Endodermal cell (in vitro differentiated cells): ENCODE data around the gene AQP4. TPM values are rescaled to one million over a fixed set of nuclear protein-coding genes. Genes with fewer than 3 reads are reported as not detected.

Source experiments
- DNase-seq: peaks from one replicate; pipeline ENCODE4 v3.0.0-alpha.2; 2017
- H3K27ac ChIP-seq: 2 replicates; pipeline ENCODE4 v1.5.1; 2013; ENCODE audit warnings: mild to moderate bottlenecking, low read depth, low read length, moderate library complexity
- H3K27me3 ChIP-seq: 2 replicates; pipeline ENCODE4 v1.6.1; 2013; ENCODE audit warnings: mild to moderate bottlenecking, low read length, moderate library complexity; ENCODE audit not compliant: insufficient read depth, control insufficient read depth, poor library complexity, severe bottlenecking
- H3K36me3 ChIP-seq: 2 replicates; pipeline ENCODE4 v1.7.0; 2013; ENCODE audit warnings: mild to moderate bottlenecking, low read length, moderate library complexity; ENCODE audit not compliant: control insufficient read depth, insufficient read depth
- H3K4me1 ChIP-seq: one replicate; pipeline ENCODE4 v1.7.0; 2013; ENCODE audit warnings: low read length; ENCODE audit not compliant: control insufficient read depth, insufficient read depth
- H3K4me3 ChIP-seq: 2 replicates; pipeline ENCODE4 v1.5.1; 2013; ENCODE audit warnings: mild to moderate bottlenecking, low read length, moderate library complexity
- H3K9ac ChIP-seq: 2 replicates; pipeline ENCODE4 v1.6.1; 2013; ENCODE audit warnings: mild to moderate bottlenecking, low read length, moderate library complexity; ENCODE audit not compliant: poor library complexity, severe bottlenecking; ENCODE audit errors: extremely low read depth
- H3K9me3 ChIP-seq: 2 replicates; pipeline ENCODE4 v1.6.1; 2013; ENCODE audit warnings: mild to moderate bottlenecking, low read length, moderate library complexity; ENCODE audit not compliant: control insufficient read depth
- H3K27ac Mint-ChIP-seq: 2 replicates; pipeline ENCODE4 v1.8.0; 2020; ENCODE audit warnings: mixed read lengths
- H3K27me3 Mint-ChIP-seq: 2 replicates; pipeline ENCODE4 v1.8.0; 2021; ENCODE audit warnings: mild to moderate bottlenecking, mixed read lengths; ENCODE audit not compliant: insufficient read depth
- H3K36me3 Mint-ChIP-seq: 2 replicates; pipeline ENCODE4 v1.8.0; 2020; ENCODE audit warnings: low read depth, mixed read lengths
- H3K4me1 Mint-ChIP-seq: 2 replicates; pipeline ENCODE4 v1.8.0; 2020; ENCODE audit warnings: mixed read lengths
- H3K4me3 Mint-ChIP-seq: 2 replicates; pipeline ENCODE4 v1.8.0; 2020; ENCODE audit warnings: mild to moderate bottlenecking, moderate library complexity, mixed read lengths
- H3K9me3 Mint-ChIP-seq: 2 replicates; pipeline ENCODE4 v1.8.0; 2020; ENCODE audit warnings: mild to moderate bottlenecking, mixed read lengths
- WGBS, 2 experiments: methylation state at CpG; one replicate each; pipeline versions ENCODE4 v1.1.5 to v1.1.7; 2013; ENCODE audit warnings: missing lambda C conversion rate in 2 of 2, mixed read lengths in 1 of 2; ENCODE audit not compliant: insufficient coverage in 1 of 2, insufficient read length in 1 of 2; 5-methylcytosine and 5-hydroxymethylcytosine counted together
- total RNA-seq, 2 donors: library from RNA; stranded (reverse); fragmentation: NEBNext Ultra II Directional in 1 of 2; extraction: Animal tissue kit (Norgen Biotek cat#: 25700) in 1 of 2; gene quantifications; 2 replicates in 1 of 2; 3 replicates in 1 of 2; pipeline ENCODE4 v1.2.1, GENCODE V29; 2021
- TF ChIP-seq, protein P1 (sequence below): fragments of 200-600 bp; sonication (generic); conservative IDR thresholded peaks from 2 replicates; pipeline ENCODE4 v1.5.0; 2021; ENCODE audit warnings: antibody characterized with exemption, mild to moderate bottlenecking

AQP4 gene
- total RNA-seq, 2 donors from 2014 or later = 2.1 to 10.2 TPM

DNA sequence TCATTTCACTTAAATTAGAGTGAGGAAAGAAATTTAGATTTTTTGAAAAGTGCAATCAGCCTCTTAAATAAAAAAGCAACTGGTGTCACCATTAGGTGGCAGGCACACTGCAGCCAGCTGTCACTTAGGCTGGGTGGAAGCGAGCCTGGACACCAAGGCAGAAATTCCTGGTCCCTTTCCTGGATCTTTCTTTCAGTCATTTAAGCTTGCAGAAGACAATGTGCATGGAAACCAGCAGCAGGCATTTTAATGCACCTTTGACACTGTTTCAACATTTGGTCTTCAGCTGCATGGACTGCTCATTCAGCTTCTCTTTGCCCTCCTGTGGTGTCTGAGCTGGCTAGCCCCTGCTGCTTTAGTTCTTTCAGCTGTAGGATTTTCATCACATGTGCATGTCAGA is 61.0 kb downstream of the AQP4 start:
- 29 to 44% methylated on average over 1 of the region's 1 CpG for WGBS, 2 experiments
- no peaks in the 10 kb centered on the region for H3K36me3 ChIP-seq
- H3K4me3 Mint-ChIP-seq = no peak overlapping the region
- no peaks in the 10 kb centered on the region for H3K36me3 Mint-ChIP-seq
- H3K9me3 ChIP-seq = peaks cover 11% of the 10 kb centered on the region
- no peak overlapping the region for H3K4me3 ChIP-seq
- H3K4me1 Mint-ChIP-seq = peaks cover 5% of the 10 kb centered on the region
- no peaks in the 10 kb centered on the region for H3K27me3 ChIP-seq
- TF ChIP-seq, protein P1, sequence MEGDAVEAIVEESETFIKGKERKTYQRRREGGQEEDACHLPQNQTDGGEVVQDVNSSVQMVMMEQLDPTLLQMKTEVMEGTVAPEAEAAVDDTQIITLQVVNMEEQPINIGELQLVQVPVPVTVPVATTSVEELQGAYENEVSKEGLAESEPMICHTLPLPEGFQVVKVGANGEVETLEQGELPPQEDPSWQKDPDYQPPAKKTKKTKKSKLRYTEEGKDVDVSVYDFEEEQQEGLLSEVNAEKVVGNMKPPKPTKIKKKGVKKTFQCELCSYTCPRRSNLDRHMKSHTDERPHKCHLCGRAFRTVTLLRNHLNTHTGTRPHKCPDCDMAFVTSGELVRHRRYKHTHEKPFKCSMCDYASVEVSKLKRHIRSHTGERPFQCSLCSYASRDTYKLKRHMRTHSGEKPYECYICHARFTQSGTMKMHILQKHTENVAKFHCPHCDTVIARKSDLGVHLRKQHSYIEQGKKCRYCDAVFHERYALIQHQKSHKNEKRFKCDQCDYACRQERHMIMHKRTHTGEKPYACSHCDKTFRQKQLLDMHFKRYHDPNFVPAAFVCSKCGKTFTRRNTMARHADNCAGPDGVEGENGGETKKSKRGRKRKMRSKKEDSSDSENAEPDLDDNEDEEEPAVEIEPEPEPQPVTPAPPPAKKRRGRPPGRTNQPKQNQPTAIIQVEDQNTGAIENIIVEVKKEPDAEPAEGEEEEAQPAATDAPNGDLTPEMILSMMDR = peak; percentile 81
- peak; percentile 75 for DNase-seq
- no peak overlapping the region for H3K9ac ChIP-seq
- no peak overlapping the region for H3K27ac Mint-ChIP-seq
- H3K9me3 Mint-ChIP-seq = peaks cover 11% of the 10 kb centered on the region
- no peaks in the 10 kb centered on the region for H3K4me1 ChIP-seq
- H3K27ac ChIP-seq = no peak overlapping the region
- peaks cover 4% of the 10 kb centered on the region for H3K27me3 Mint-ChIP-seq

DNA sequence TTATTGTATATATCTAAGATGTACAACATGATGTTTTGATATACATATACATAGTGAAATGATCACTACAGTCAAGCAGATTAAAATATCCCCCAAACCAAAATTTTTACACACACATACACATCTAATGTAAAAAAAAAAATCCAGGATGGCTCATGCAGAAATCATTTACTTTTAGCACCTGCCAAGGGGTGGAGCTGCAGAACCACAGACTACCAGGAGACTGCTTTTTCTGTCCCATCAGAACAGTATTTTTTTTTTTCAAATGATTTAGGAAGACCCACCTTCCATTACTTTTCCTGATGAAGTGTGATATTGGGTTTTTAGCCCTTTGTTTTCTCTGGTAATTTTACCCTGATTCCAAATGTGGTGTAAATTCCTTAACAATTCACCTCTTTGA is 61.9 kb downstream of the AQP4 start:
- Histone ChIP-seq H3K9ac (no peak overlapping the region), H3K27ac (no peak overlapping the region), H3K4me3 (no peak overlapping the region), H3K27me3 (no peaks in the 10 kb centered on the region), H3K4me1 (no peaks in the 10 kb centered on the region), H3K9me3 (peaks cover 16% of the 10 kb centered on the region), H3K36me3 (no peaks in the 10 kb centered on the region)
- H3K36me3 Mint-ChIP-seq = no peaks in the 10 kb centered on the region
- H3K27me3 Mint-ChIP-seq = peaks cover 4% of the 10 kb centered on the region
- no peak overlapping the region for H3K4me3 Mint-ChIP-seq
- H3K9me3 Mint-ChIP-seq = peaks cover 19% of the 10 kb centered on the region
- no peak for DNase-seq
- no peak overlapping the region for H3K27ac Mint-ChIP-seq
- TF ChIP-seq, protein P1 = peak; percentile 48
- peaks cover 5% of the 10 kb centered on the region for H3K4me1 Mint-ChIP-seq

DNA sequence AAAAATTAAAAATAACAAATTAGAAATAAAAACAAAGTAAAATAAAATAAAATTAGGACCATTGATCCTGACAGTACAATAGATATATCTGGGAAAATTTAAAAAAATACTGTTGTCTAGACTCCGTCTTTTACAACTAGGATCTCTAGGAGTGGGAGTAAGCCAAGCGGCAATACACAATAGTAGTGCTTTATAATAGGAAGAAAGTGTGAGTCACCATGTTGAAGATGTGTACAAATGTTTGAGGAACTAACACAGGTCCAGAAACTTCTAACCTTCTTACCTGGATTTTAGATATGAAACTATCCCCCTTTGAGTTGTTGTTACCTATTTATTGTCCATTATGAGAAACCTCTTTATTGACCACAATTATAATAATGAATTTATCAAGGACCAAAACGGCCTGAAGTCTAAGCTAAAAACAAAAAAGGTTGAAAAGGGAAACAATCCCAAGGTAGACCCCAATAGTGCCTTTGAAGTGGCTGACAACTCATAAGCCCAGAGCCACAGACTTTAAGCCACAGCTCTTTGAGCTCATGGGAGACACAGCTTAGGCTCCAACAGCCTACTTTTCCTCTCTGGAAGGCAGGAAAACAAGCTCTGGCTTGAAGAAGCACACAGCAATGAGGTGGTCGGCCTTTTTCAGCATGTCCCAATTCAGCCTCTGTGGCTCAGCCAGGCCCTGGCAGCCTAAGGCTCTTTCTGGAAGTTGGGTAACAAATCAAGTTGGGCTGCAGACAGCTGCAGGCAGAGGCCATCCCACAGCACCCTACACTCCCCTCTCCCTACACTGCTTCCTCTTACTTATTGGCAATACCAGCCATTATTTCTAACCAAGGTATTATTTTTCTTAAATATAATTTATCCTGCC is 62.9 kb downstream of the AQP4 start:
- Mint-ChIP-seq H3K4me1 (peaks cover 5% of the 10 kb centered on the region), H3K27ac (no peak overlapping the region), H3K9me3 (peaks cover 19% of the 10 kb centered on the region), H3K36me3 (no peaks in the 10 kb centered on the region), H3K27me3 (peaks cover 4% of the 10 kb centered on the region), H3K4me3 (no peak overlapping the region)
- Histone ChIP-seq H3K4me3 (no peak overlapping the region), H3K36me3 (no peaks in the 10 kb centered on the region), H3K9me3 (peaks cover 16% of the 10 kb centered on the region), H3K9ac (no peak overlapping the region), H3K27ac (no peak overlapping the region), H3K4me1 (no peaks in the 10 kb centered on the region), H3K27me3 (no peaks in the 10 kb centered on the region)
- DNase-seq = no peak
- TF ChIP-seq, protein P1 = no peak
- 70 to 86% methylated on average over 2 to 4 of the region's 4 CpGs for WGBS, 2 experiments
